Effector memory CD4-positive, alpha-beta T cell (primary cell): ENCODE data around the gene XPO6.
A peak's percentile ranks its signal among the peaks of the same experiment; 100 is the strongest.

Experiments
- DNase-seq, 3 donors: peaks; one replicate each; pipeline ENCODE4 v3.0.0-alpha.2; 2020
- H3K27ac ChIP-seq: 2 replicates; pipeline ENCODE4 v1.7.0; 2013; ENCODE audit warnings: mild to moderate bottlenecking, low read length, moderate library complexity; ENCODE audit not compliant: insufficient read depth, poor library complexity, severe bottlenecking
- H3K27me3 ChIP-seq: replicated peaks from 2 replicates; pipeline ENCODE4 v1.7.0; 2013; ENCODE audit warnings: mild to moderate bottlenecking, low read length; ENCODE audit not compliant: insufficient read depth, control insufficient read depth, poor library complexity, severe bottlenecking
- H3K36me3 ChIP-seq: 2 replicates; pipeline ENCODE4 v1.7.0; 2013; ENCODE audit warnings: mild to moderate bottlenecking, low read length, moderate library complexity; ENCODE audit not compliant: control insufficient read depth, insufficient read depth
- H3K4me1 ChIP-seq: 2 replicates; pipeline ENCODE4 v1.7.0; 2013; ENCODE audit warnings: low read length, mild to moderate bottlenecking; ENCODE audit not compliant: control insufficient read depth, insufficient read depth, poor library complexity, severe bottlenecking
- H3K4me3 ChIP-seq: 2 replicates; pipeline ENCODE4 v1.7.0; 2013; ENCODE audit warnings: low read length, low read depth, mild to moderate bottlenecking; ENCODE audit not compliant: insufficient read depth, poor library complexity, severe bottlenecking
- H3K9me3 ChIP-seq: 2 replicates; pipeline ENCODE4 v1.7.0; 2013; ENCODE audit warnings: mild to moderate bottlenecking, low read length, moderate library complexity; ENCODE audit not compliant: control insufficient read depth

Gene XPO6

DNA sequence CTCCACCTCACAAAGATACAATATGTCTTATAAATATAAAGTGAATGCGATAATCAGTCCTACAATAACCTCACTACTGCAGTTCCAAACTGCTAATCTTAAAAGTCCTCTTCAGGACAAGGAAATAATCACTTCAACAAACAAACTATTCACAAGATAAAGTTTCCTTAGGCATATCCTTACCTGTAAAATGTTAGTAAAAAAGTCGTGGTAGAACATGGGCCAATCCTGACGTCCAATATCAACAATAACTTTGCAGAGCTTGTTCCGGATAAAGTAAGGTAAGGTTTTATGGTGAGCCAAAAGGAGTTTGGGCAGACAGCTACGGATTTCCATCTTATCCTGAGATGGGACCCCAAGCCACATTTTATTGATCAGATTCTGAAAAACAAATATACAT lies 36.0 kb downstream of the XPO6 start:
- DNase-seq, result no peak
- peaks cover 46% of the 10 kb centered on the region for H3K36me3 ChIP-seq
- peaks cover 7% of the 10 kb centered on the region for H3K4me1 ChIP-seq
- H3K9me3 ChIP-seq, result no peaks in the 10 kb centered on the region
- no peak overlapping the region for H3K4me3 ChIP-seq
- no peaks in the 10 kb centered on the region for H3K27me3 ChIP-seq
- no peak overlapping the region for H3K27ac ChIP-seq

DNA sequence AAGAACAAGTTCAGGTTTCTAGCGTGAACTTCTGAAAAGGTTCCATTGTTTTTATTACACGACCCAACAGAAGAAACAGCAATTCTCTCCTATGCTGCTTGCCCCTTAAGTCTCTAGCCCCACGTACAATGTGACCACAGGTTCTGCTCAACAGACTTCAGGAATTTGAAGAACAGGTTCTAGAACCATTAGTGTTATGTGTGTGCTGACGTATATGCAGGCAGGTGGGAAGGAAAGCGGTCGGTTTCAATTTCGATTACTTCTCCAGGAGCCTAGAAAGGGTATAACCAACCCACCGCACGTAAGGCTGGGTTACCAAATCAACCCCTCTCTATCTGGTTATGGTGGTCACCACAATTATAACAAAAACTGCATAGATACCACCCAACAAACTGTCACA lies 39.4 kb downstream of the XPO6 start:
- no peaks in the 10 kb centered on the region for H3K9me3 ChIP-seq
- DNase-seq, result no peak
- no peak overlapping the region for H3K27ac ChIP-seq
- no peaks in the 10 kb centered on the region for H3K27me3 ChIP-seq
- peaks cover 60% of the 10 kb centered on the region for H3K36me3 ChIP-seq
- H3K4me1 ChIP-seq, result peaks cover 19% of the 10 kb centered on the region
- H3K4me3 ChIP-seq, result no peak overlapping the region

DNA sequence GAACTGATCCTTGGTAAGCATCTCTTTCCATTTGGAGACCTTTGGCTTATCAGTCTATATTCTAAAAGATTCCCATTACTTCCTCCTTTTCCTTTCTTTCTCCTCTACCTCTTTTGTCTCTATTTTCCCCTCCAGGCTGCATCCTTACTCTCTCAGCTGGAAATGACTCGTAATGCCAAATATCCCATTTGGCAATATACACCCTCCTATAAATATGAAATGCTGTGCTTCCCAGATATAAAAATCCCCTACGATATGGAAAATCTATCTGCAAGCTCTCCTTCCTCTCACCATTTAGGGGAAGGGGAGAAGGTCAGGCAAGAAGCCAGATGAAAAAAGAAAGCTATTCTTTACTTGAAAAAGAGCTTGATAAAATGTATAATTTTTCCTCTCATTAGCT lies 39.9 kb downstream of the XPO6 start:
- Histone ChIP-seq H3K27me3 (no peaks in the 10 kb centered on the region), H3K4me1 (peaks cover 19% of the 10 kb centered on the region), H3K36me3 (peaks cover 60% of the 10 kb centered on the region), H3K27ac (no peak overlapping the region), H3K9me3 (no peaks in the 10 kb centered on the region), H3K4me3 (no peak overlapping the region)
- DNase-seq, result no peak

GRCh38 chr16:28168991-28169554 lies 42.7 kb downstream of the XPO6 start:
- Histone ChIP-seq H3K36me3 (peaks cover 48% of the 10 kb centered on the region), H3K4me1 (peaks cover 24% of the 10 kb centered on the region), H3K27ac (peak overlapping the region; percentile 60), H3K4me3 (no peak overlapping the region), H3K9me3 (no peaks in the 10 kb centered on the region), H3K27me3 (no peaks in the 10 kb centered on the region)
- peak; percentile 17 to 39 (median 22) for DNase-seq

DNA sequence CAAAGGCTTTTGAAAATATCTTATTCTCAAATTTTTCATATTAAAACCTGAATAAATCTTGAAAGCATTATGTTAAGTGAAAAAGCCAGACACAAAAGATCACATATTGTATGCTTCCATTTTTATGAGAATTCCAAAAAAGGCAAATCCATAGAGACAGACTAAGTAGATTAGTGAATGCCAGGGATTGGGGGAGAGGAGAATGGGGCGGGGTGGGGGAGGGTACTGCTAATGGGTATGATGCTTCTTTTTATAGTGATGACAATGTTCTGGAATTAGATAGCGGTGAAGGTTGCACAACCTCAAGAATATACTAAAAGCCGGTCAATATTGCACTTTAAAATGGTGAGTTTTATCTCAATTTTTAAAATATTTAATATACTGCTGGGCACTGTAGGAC lies 44.0 kb downstream of the XPO6 start:
- Histone ChIP-seq H3K36me3 (peaks cover 44% of the 10 kb centered on the region), H3K27ac (peak overlapping the region; percentile 60)

GRCh38 chr16:28167221-28167620 lies 44.5 kb downstream of the XPO6 start:
- no peak overlapping the region for H3K4me3 ChIP-seq
- H3K36me3 ChIP-seq, result peaks cover 44% of the 10 kb centered on the region
- no peak for DNase-seq
- H3K27ac ChIP-seq, result no peak overlapping the region
- H3K27me3 ChIP-seq, result no peaks in the 10 kb centered on the region
- H3K4me1 ChIP-seq, result peaks cover 24% of the 10 kb centered on the region
- no peaks in the 10 kb centered on the region for H3K9me3 ChIP-seq

More for the DNA sequence above, 44.0 kb downstream of the XPO6 start:
- no peak for DNase-seq
- Histone ChIP-seq H3K4me1 (peaks cover 24% of the 10 kb centered on the region), H3K4me3 (no peak overlapping the region), H3K9me3 (no peaks in the 10 kb centered on the region), H3K27me3 (no peaks in the 10 kb centered on the region)

GRCh38 chr16:28166394-28167208 lies 45.2 kb downstream of the XPO6 start:
- Histone ChIP-seq H3K36me3 (peaks cover 44% of the 10 kb centered on the region), H3K9me3 (no peaks in the 10 kb centered on the region), H3K4me3 (no peak overlapping the region), H3K27ac (peak overlapping the region; percentile 9), H3K27me3 (no peaks in the 10 kb centered on the region), H3K4me1 (peaks cover 24% of the 10 kb centered on the region)
- no peak for DNase-seq

GRCh38 chr16:28165598-28165997 lies 46.2 kb downstream of the XPO6 start:
- Histone ChIP-seq H3K36me3 (peaks cover 47% of the 10 kb centered on the region), H3K4me1 (peaks cover 24% of the 10 kb centered on the region)

GRCh38 chr16:28164140-28164539 lies 47.6 kb downstream of the XPO6 start:
- no peak overlapping the region for H3K27ac ChIP-seq
- DNase-seq, result no peak

More at GRCh38 chr16:28165598-28165997, 46.2 kb downstream of the XPO6 start:
- DNase-seq, result no peak
- H3K9me3 ChIP-seq, result no peaks in the 10 kb centered on the region
- no peak overlapping the region for H3K27ac ChIP-seq
- H3K4me3 ChIP-seq, result no peak overlapping the region
- no peaks in the 10 kb centered on the region for H3K27me3 ChIP-seq

GRCh38 chr16:28163699-28164098 lies 48.1 kb downstream of the XPO6 start:
- Histone ChIP-seq H3K4me1 (peaks cover 13% of the 10 kb centered on the region), H3K36me3 (peaks cover 33% of the 10 kb centered on the region)

More at GRCh38 chr16:28164140-28164539, 47.6 kb downstream of the XPO6 start:
- no peak overlapping the region for H3K4me3 ChIP-seq
- H3K27me3 ChIP-seq, result no peaks in the 10 kb centered on the region
- H3K4me1 ChIP-seq, result peaks cover 18% of the 10 kb centered on the region
- H3K9me3 ChIP-seq, result no peaks in the 10 kb centered on the region
- H3K36me3 ChIP-seq, result peaks cover 34% of the 10 kb centered on the region

More at GRCh38 chr16:28163699-28164098, 48.1 kb downstream of the XPO6 start:
- Histone ChIP-seq H3K27ac (no peak overlapping the region), H3K27me3 (no peaks in the 10 kb centered on the region), H3K9me3 (no peaks in the 10 kb centered on the region), H3K4me3 (no peak overlapping the region)
- no peak for DNase-seq
